Right lobe of liver (tissue), 4 donors: Measurements from ENCODE around the gene ELMO1.

Experiments
- CTCF ChIP-seq, 4 donors: fragments of 200-600 bp in 3 of 4; fragments of 450-650 bp in 1 of 4; IDR thresholded peaks; one replicate each; pipeline versions ENCODE4 v1.5.1 to v1.8.0; 2016 to 2022; ENCODE audit warnings: antibody characterized with exemption in 4 of 4, mild to moderate bottlenecking in 2 of 4
- POLR2A ChIP-seq: fragments of 450-650 bp; IDR thresholded peaks from one replicate; pipeline ENCODE4 v1.6.1; 2017; ENCODE audit warnings: antibody characterized with exemption, mild to moderate bottlenecking
- donor health status: DM: no; HTN: no; CAD: no.
- donor health status: DM: no; HTN: no; CAD: no.
- donor health status: DM: no; HTN: yes; CAD: no.

GRCh38 chr7:37047260-37047659, 401.4 kb downstream of the ELMO1 start:
- TF ChIP-seq POLR2A (no peak), CTCF (IDR thresholded peaks at IDR 0.05) (no peak)
